IMR-90 (cell line): ENCODE data around the gene BRPF3.

Experiments
- BHLHE40 ChIP-seq: fragments of 150-350 bp; IDR thresholded peaks from 2 replicates; pipeline ENCODE4 v1.6.1; 2016; ENCODE audit warnings: mild to moderate bottlenecking, low read depth, low read length
- CEBPB ChIP-seq: IDR thresholded peaks from 2 replicates; pipeline ENCODE4 v1.6.1; 2012; ENCODE audit warnings: low read depth, low read length, improper control_type of control experiment
- CTCF ChIP-seq: conservative IDR thresholded peaks from 2 replicates; pipeline ENCODE4 v1.5.1; 2012; ENCODE audit warnings: mild to moderate bottlenecking, low read depth, low read length, improper control_type of control experiment
- ELK1 ChIP-seq: fragments of 150-350 bp; IDR thresholded peaks from 2 replicates; pipeline ENCODE4 v1.6.1; 2016; ENCODE audit warnings: low read depth, mild to moderate bottlenecking, low read length, moderate library complexity, borderline replicate concordance
- FOS ChIP-seq: fragments of 150-350 bp; IDR thresholded peaks from 2 replicates; pipeline ENCODE4 v1.6.1; 2016; ENCODE audit warnings: low read depth, low read length
- MAZ ChIP-seq: IDR thresholded peaks from 2 replicates; pipeline ENCODE4 v1.6.1; 2012; ENCODE audit warnings: low read depth, mild to moderate bottlenecking, low read length, improper control_type of control experiment, moderate library complexity, borderline replicate concordance
- MXI1 ChIP-seq: IDR thresholded peaks from 2 replicates; pipeline ENCODE4 v1.6.1; 2012; ENCODE audit warnings: low read depth, mild to moderate bottlenecking, low read length, moderate library complexity, borderline replicate concordance
- POLR2A ChIP-seq: IDR thresholded peaks from 2 replicates; pipeline ENCODE4 v1.6.1; 2012; ENCODE audit warnings: mild to moderate bottlenecking, low read depth, low read length

GRCh38 chr6:36220226-36220625 lies 23.7 kb downstream of the BRPF3 start:
- TF ChIP-seq POLR2A (no peak), CEBPB (no peak), ELK1 (no peak), CTCF (no peak), FOS (no peak), MXI1 (no peak), MAZ (no peak), BHLHE40 (no peak)
